Activated CD4-positive, alpha-beta T cell treated with anti-CD3 and anti-CD28 coated beads, Interleukin-2, amount 10 ng/mL, durations not matched to agents 7 days and 5 days (primary cell): ENCODE results near the gene CCDC181. TPM values are rescaled to one million over a fixed set of nuclear protein-coding genes. Genes with fewer than 3 reads are reported as not detected.

Experiments used
- CTCF ChIA-PET: fragments of 350-600 bp; sonication (Branson Sonifier 250); formaldehyde crosslinking; loops from one replicate; lab custom pipeline; 2021; ENCODE audit warnings: antibody characterized with exemption; lab: Charles Lee
- POLR2A ChIA-PET: fragments of 350-600 bp; sonication (Branson Sonifier 250); formaldehyde crosslinking; loops from one replicate; lab custom pipeline; 2021; ENCODE audit warnings: antibody characterized with exemption; lab: Charles Lee
- DNase-seq: peaks from one replicate; pipeline ENCODE4 v3.0.0-alpha.2; 2020
- H3K27ac Mint-ChIP-seq: one replicate; pipeline ENCODE4 v1.8.0; 2021; ENCODE audit warnings: mild to moderate bottlenecking, moderate library complexity, mixed read lengths
- H3K27me3 Mint-ChIP-seq: one replicate; pipeline ENCODE4 v1.8.0; 2021; ENCODE audit warnings: mixed read lengths
- H3K36me3 Mint-ChIP-seq: one replicate; pipeline ENCODE4 v1.8.0; 2021; ENCODE audit warnings: low read depth, mixed read lengths
- H3K4me1 Mint-ChIP-seq: one replicate; pipeline ENCODE4 v1.8.0; 2021; ENCODE audit warnings: mixed read lengths
- H3K4me3 Mint-ChIP-seq: one replicate; pipeline ENCODE4 v1.8.0; 2021; ENCODE audit warnings: mild to moderate bottlenecking, moderate library complexity, mixed read lengths
- H3K9me3 Mint-ChIP-seq: one replicate; pipeline ENCODE4 v1.8.0; 2021; ENCODE audit warnings: mixed read lengths
- total RNA-seq, 2 experiments: library from RNA; stranded (reverse); gene quantifications; one replicate each; pipeline ENCODE4 v1.2.3, GENCODE V29; 2021

Gene CCDC181
- total RNA-seq = not detected

GRCh38 chr1:169427081-169427641 lies at the start of gene CCDC181:
TSS of gene CCDC181 (minus strand) at chr1:169427474. CDS start at chr1:169424927, 2,547 bp downstream.
- peak; percentile 62 for DNase-seq
- Mint-ChIP-seq H3K9me3 (peaks cover 10% of the 10 kb centered on the region), H3K27me3 (peaks cover 74% of the 10 kb centered on the region), H3K4me3 (peak within 1 kb of the TSS; percentile 88), H3K36me3 (no peaks in the 10 kb centered on the region), H3K4me1 (peaks cover 10% of the 10 kb centered on the region), H3K27ac (no peak within 1 kb of the TSS)
- ChIA-PET POLR2A (no interaction called here), CTCF (interaction anchor here (0.9 to 1.9 kb wide), 4 partner anchors 10 to 96 kb away, joined by 3 to 6 read pairs (median 4); no protein-coding TSS in a partner anchor)

GRCh38 chr1:169475806-169476387 lies 48.6 kb upstream of the CCDC181 start:
- H3K27me3 Mint-ChIP-seq = no peaks in the 10 kb centered on the region
- POLR2A ChIA-PET = no interaction called here
- DNase-seq = no peak
- H3K9me3 Mint-ChIP-seq = no peaks in the 10 kb centered on the region
- H3K4me1 Mint-ChIP-seq = peaks cover 4% of the 10 kb centered on the region
- peaks cover 8% of the 10 kb centered on the region for H3K36me3 Mint-ChIP-seq
- CTCF ChIA-PET = interaction anchor here (0.6 kb wide), 1 partner anchor 58 kb away, joined by 3 read pairs; no protein-coding TSS in a partner anchor
- H3K4me3 Mint-ChIP-seq = no peak overlapping the region
- H3K27ac Mint-ChIP-seq = no peak overlapping the region

GRCh38 chr1:169474302-169474995 lies 47.2 kb upstream of the CCDC181 start:
- Mint-ChIP-seq H3K27ac (no peak overlapping the region), H3K36me3 (peaks cover 6% of the 10 kb centered on the region), H3K4me1 (no peaks in the 10 kb centered on the region), H3K4me3 (no peak overlapping the region), H3K9me3 (no peaks in the 10 kb centered on the region), H3K27me3 (no peaks in the 10 kb centered on the region)
- no peak for DNase-seq
- ChIA-PET CTCF (no interaction called here), POLR2A (no interaction called here)

DNA sequence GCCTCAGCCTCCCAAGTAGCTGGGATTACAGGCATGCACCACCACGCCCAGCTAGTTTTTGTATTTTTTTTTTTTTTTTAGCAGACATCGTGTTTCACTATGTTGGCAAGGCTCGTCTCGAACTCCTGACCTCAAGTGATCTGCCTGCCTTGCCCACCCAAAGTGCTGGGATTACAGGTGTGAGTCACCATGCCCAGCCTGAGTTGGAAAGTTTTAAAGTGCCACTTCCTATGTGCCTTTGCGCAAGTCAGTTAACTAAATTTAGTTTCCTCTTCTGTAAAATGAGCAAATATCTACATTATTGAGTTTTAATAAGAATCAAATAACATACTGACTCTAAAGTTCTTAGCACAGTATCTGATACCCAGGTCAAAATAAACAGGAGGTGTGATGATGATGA lies 46.1 kb upstream of the CCDC181 start:
- peaks cover 6% of the 10 kb centered on the region for H3K36me3 Mint-ChIP-seq
- no peaks in the 10 kb centered on the region for H3K4me1 Mint-ChIP-seq
- CTCF ChIA-PET = no interaction called here
- no peaks in the 10 kb centered on the region for H3K27me3 Mint-ChIP-seq
- no peak overlapping the region for H3K4me3 Mint-ChIP-seq
- no peak overlapping the region for H3K27ac Mint-ChIP-seq
- DNase-seq = no peak
- no peaks in the 10 kb centered on the region for H3K9me3 Mint-ChIP-seq
- POLR2A ChIA-PET = no interaction called here

- no peak for DNase-seq
- H3K9me3 Mint-ChIP-seq = no peaks in the 10 kb centered on the region
- POLR2A ChIA-PET = no interaction called here
- H3K36me3 Mint-ChIP-seq = peaks cover 6% of the 10 kb centered on the region
- no peaks in the 10 kb centered on the region for H3K27me3 Mint-ChIP-seq
- H3K27ac Mint-ChIP-seq = no peak overlapping the region
- CTCF ChIA-PET = no interaction called here
- H3K4me1 Mint-ChIP-seq = no peaks in the 10 kb centered on the region
- no peak overlapping the region for H3K4me3 Mint-ChIP-seq
Observed at GRCh38 chr1:169472738-169473137, 45.5 kb upstream of the CCDC181 start.

DNA sequence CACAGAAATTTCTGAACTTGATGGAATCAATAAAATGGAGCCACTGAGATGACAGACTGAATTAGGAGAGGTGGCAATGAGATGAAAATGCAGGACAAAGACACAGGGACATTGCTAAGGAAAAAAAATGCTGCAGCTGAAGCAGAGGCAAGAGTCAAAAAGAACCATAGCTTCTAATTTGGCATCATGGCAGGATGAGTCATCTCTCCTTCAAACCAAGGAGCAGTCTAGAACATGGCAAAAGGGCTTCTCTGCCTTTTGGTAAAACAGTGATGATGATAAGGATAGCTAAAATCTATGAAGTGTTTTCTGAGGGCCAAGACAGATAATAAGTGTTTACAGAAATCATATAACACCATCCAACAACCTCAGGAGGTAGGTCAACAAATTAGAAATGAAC lies 41.7 kb upstream of the CCDC181 start:
- H3K27ac Mint-ChIP-seq = no peak overlapping the region
- peaks cover 1% of the 10 kb centered on the region for H3K36me3 Mint-ChIP-seq
- no peak overlapping the region for H3K4me3 Mint-ChIP-seq
- no peak for DNase-seq
- H3K9me3 Mint-ChIP-seq = no peaks in the 10 kb centered on the region
- ChIA-PET CTCF (no interaction called here), POLR2A (no interaction called here)
- no peaks in the 10 kb centered on the region for H3K4me1 Mint-ChIP-seq
- no peaks in the 10 kb centered on the region for H3K27me3 Mint-ChIP-seq

GRCh38 chr1:169466259-169467230 lies 39.3 kb upstream of the CCDC181 start:
- Mint-ChIP-seq H3K4me1 (no peaks in the 10 kb centered on the region), H3K9me3 (no peaks in the 10 kb centered on the region), H3K4me3 (no peak overlapping the region), H3K27me3 (no peaks in the 10 kb centered on the region), H3K27ac (no peak overlapping the region), H3K36me3 (peaks cover 1% of the 10 kb centered on the region)
- ChIA-PET POLR2A (no interaction called here), CTCF (interaction anchor here (0.7 kb wide), 3 partner anchors 84 to 864 kb away, joined by 3 to 5 read pairs (median 4); no protein-coding TSS in a partner anchor)
- peak; percentile 47 for DNase-seq

DNA sequence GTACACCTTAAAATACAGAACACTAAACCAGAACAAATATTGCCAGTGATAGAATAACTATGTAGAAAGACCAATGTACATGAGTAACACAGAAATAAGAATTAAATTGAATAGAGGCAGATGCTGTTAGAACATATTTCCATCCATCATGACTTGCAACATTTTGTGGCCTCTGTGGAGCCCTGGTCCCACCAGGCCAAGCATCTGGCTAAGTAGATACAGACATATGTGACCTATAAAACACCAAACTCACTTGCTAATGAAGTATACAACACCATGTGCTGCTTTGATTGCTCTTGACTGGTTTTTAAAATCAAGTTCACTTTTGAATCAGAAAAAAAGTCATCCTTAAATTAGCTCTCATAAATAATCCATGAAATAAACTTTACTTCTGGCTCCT lies 38.0 kb upstream of the CCDC181 start:
- Mint-ChIP-seq H3K27ac (no peak overlapping the region), H3K36me3 (peaks cover 2% of the 10 kb centered on the region), H3K4me3 (no peak overlapping the region), H3K9me3 (no peaks in the 10 kb centered on the region), H3K27me3 (no peaks in the 10 kb centered on the region), H3K4me1 (peaks cover 12% of the 10 kb centered on the region)
- POLR2A ChIA-PET = no interaction called here
- CTCF ChIA-PET = no interaction called here
- no peak for DNase-seq

DNA sequence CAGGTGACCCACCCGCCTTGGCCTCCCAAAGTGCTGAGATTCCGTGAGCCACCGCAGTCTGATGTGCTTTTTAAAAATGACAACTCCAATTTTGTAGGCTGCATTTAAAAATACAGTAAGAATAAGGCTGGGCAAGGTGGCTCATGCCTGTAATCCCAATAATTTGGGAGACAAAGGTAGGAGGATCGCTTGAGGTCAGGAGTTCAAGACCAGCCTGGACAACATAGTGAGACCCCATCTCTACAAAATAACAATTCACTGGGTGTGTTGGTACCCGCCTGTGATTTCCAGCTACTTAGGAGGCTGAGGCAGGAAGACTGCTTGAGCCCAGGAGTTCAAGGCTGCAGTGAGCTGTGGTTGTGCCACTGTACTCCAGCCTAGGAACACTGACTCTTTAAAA lies 35.1 kb upstream of the CCDC181 start:
- Mint-ChIP-seq H3K9me3 (no peaks in the 10 kb centered on the region), H3K4me3 (no peak overlapping the region), H3K36me3 (peaks cover 8% of the 10 kb centered on the region), H3K4me1 (peaks cover 21% of the 10 kb centered on the region), H3K27me3 (peaks cover 2% of the 10 kb centered on the region), H3K27ac (no peak overlapping the region)
- POLR2A ChIA-PET = no interaction called here
- no peak for DNase-seq
- CTCF ChIA-PET = no interaction called here

GRCh38 chr1:169461390-169462000 lies 34.2 kb upstream of the CCDC181 start:
- DNase-seq = no peak
- H3K9me3 Mint-ChIP-seq = peaks cover 7% of the 10 kb centered on the region
- ChIA-PET CTCF (no interaction called here), POLR2A (no interaction called here)
- no peak overlapping the region for H3K4me3 Mint-ChIP-seq
- H3K4me1 Mint-ChIP-seq = peaks cover 21% of the 10 kb centered on the region
- H3K27ac Mint-ChIP-seq = no peak overlapping the region
- H3K36me3 Mint-ChIP-seq = peaks cover 14% of the 10 kb centered on the region
- H3K27me3 Mint-ChIP-seq = peaks cover 2% of the 10 kb centered on the region

DNA sequence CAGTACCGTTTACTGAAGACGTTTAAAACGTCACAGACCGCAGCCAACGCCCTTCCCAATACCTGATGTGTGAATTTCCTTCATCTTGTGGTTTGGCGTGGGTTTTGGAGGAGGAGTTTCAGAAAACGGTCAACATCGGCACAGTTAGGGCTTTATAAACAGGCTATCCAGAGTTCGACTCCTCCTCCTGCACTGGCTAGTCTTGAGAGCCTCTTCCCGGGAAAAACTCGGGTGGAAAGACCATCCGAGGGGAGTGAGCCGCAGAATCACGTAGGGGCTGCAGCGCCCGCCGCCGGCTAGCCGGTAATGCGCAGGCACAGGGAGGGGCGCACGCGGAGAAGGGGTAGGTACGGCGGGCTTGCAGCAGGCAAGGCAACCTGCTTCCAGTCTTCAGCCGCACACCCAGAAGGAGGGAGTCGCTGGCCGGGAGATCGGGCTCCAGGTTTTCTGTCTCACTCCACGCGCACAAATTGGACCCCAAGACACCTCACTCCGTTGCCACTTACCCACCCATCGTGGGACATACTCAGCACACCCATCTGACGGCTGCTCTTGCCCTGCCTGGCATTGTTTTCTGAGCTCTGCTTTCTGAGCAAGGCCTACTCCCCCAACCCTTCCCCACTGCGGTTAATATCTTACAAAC lies 33.0 kb upstream of the CCDC181 start:
- Mint-ChIP-seq H3K27ac (peak overlapping the region; percentile 58), H3K4me3 (peak overlapping the region; percentile 62), H3K9me3 (peaks cover 7% of the 10 kb centered on the region), H3K4me1 (peaks cover 23% of the 10 kb centered on the region), H3K36me3 (peaks cover 15% of the 10 kb centered on the region), H3K27me3 (peaks cover 4% of the 10 kb centered on the region)
- DNase-seq = peak; percentile 38
- ChIA-PET CTCF (no interaction called here), POLR2A (no interaction called here)

DNA sequence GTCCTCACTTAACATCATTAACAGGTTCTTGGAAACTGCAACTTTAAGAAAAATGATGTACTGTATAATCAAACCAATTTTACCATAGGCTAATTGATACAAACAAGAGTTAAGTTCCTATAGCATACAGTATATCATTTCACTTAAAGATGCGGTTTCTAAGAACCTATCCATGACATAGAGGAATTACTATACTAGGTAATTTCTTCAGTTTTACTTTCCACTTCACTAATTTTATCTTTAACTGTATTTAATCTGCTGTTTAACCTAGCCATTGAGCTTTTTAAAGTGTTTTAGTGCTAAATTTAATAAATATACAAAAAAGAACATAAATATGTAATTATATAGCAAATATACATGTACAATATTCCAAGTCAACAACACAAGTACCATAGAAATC lies 30.2 kb upstream of the CCDC181 start:
- ChIA-PET POLR2A (no interaction called here), CTCF (interaction anchor here (1.5 kb wide), 1 partner anchor 242 kb away, joined by 3 read pairs; no protein-coding TSS in a partner anchor)
- Mint-ChIP-seq H3K36me3 (peaks cover 15% of the 10 kb centered on the region), H3K27ac (no peak overlapping the region), H3K9me3 (peaks cover 7% of the 10 kb centered on the region), H3K4me1 (peaks cover 25% of the 10 kb centered on the region), H3K4me3 (no peak overlapping the region), H3K27me3 (peaks cover 7% of the 10 kb centered on the region)
- no peak for DNase-seq
